ENCODE results near the gene PPIF.

DNA sequence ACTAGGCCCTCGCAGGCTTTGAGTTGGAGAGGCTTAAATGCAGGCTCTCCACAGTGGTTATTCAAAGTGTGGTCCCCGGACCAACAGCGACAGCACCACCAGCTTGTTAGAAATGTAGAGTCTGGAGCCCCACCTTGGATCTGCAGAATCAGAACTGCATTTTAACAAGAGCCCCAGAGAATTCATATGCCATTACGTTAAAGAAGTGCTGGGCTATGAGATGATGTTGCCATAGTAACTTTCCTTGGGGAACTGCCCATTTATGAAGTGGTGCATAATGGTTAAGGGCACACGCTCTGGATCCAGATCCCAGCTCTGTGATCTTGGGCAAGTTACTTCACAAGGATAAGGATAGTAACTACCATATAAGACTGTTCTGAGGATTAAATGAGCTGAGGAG, 49.3 kb downstream of the PPIF start:
- no peak for TF ChIP-seq EZH2phosphoT487 (IDR thresholded peaks at IDR 0.05; ENCODE audit: insufficient read depth, low read depth)
- no peak for TF ChIP-seq EZH2 (IDR thresholded peaks at IDR 0.05; ENCODE audit: insufficient read depth, poor library complexity, severe bottlenecking)

Measured in GM23248 (cell line).